ENCODE data around the gene ELL.

DNA sequence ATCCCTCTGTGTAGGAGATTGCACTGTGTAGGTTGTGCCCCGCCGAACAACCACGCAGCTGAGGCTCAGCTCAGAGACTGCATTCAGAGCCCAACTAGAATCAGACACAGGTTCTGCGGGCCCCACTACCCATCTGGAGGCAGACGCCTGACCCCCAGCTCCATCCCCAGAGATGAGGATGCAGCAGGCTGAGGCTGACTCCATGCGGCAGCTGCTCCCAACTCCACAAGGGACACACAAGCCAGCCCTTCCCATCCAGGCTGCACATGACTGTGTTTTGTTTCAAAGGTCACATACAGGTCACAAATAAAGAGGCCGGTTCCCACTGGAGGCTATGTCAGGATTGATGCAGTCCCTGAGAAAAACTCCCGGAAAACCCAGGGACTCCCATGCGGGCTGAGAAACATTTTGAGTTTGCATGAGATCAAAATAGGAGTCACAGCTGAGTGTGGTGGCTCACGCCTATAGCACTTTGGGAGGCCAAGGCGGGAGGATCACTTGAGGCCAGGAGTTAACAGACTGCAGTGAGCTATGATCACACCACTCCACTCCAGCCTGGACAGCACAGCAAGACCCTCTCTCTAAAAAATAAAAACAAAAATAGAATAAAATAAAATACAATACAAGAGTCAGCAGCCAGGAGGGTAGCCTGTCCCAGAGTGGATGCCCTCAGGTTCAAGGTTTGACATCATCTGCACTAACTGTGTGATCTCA lies 14.0 kb downstream of the ELL start:
- TF ChIP-seq POLR2A (IDR thresholded peaks at IDR 0.05) = no peak
- TF ChIP-seq, protein P1, sequence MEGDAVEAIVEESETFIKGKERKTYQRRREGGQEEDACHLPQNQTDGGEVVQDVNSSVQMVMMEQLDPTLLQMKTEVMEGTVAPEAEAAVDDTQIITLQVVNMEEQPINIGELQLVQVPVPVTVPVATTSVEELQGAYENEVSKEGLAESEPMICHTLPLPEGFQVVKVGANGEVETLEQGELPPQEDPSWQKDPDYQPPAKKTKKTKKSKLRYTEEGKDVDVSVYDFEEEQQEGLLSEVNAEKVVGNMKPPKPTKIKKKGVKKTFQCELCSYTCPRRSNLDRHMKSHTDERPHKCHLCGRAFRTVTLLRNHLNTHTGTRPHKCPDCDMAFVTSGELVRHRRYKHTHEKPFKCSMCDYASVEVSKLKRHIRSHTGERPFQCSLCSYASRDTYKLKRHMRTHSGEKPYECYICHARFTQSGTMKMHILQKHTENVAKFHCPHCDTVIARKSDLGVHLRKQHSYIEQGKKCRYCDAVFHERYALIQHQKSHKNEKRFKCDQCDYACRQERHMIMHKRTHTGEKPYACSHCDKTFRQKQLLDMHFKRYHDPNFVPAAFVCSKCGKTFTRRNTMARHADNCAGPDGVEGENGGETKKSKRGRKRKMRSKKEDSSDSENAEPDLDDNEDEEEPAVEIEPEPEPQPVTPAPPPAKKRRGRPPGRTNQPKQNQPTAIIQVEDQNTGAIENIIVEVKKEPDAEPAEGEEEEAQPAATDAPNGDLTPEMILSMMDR (IDR thresholded peaks at IDR 0.05) = peak in 1 of 4 experiments; percentile 17
